ENCODE results near the gene TSPAN7. TPM values are rescaled to one million over a fixed set of nuclear protein-coding genes. Genes with fewer than 3 reads are reported as not detected.
A peak's percentile ranks its signal among the peaks of the same experiment; 100 is the strongest.

The TSPAN7 gene
- total RNA-seq, 1 experiment from 2014 or later = not detected

DNA sequence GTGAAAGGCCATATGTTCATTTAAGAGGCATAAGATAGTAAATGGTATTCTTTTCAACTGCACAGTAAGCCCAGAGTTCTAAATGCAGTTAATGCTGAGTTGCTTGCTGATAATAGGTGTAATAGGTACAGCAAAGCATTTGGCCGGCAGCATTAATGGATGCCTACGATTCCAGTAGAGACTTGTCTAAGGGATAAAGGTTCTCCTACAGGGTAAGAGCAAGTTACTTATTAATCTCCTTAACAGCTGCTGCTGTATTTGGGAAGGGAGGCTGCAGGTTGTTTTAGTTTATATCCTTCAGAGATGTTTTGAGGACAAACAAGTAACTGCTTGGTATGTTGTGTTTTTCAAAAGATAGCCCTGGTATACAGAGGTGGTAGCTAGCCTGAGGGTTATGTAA is 16.8 kb downstream of the TSPAN7 start:
- in situ Hi-C loops (cut with HindIII; ENCODE audit: low sequenced_read_pairs) = no loop called here
- no peak for DNase-seq (ENCODE audit: low spot score)

DNA sequence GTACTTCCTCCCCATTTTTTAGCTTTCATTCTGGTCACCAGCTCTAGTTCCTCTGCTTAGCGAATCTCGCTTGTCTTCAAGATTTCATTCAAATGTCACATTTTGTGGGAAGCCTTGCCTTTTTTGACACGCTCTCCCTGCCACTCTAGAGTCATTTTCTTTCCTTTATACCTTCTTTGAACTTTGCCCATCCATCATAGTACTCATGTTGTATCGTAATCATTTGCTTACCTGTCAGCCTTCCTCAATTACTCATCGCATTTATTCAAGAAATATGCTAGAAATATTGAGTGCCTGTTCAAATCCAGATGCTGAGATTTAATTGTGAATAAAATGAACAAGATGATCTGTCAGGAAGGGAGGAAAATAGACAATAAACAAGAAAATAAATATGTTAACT is 21.8 kb downstream of the TSPAN7 start:
- in situ Hi-C loops (cut with HindIII; ENCODE audit: low sequenced_read_pairs) = no loop called here
- no peak for DNase-seq (ENCODE audit: low spot score)

DNA sequence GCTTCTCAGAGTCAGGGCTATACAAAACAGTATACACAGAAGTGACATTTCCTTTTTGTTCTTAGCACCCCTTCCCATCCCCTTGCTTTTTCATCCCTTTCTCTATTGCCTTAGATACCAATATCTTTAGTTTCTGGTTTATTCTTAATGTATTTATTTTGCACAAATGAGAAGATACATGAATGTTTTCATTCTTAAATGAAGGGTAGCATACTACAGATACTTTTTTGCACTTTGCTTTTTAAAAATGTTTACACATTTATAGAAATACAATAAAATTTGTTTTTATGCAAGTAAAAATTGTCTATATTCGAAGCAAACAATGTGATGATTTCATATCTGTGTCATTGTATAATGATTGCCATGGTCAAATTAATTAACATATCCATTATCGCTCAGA is 33.1 kb downstream of the TSPAN7 start:
- no peak for DNase-seq (ENCODE audit: low spot score)
- in situ Hi-C loops (cut with HindIII; ENCODE audit: low sequenced_read_pairs) = no loop called here

DNA sequence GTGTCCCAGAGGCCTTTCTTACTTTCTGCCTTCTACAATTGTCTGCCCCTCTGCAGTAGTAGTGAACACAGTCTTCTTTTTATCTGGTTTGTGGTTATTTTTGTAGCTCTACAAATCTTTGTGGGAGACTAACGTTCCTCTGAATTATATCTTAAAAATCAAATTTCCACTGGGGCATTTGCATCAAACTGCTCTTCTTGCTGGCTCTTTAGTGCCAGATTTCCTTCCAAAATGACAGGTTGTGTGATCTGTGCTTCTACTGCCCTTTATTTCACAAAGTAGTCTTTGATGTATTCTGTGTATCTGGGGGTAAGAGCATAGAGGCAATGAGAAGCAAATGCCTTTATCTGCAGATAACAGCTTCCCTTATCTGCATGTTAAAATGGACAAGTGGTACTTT is 34.5 kb downstream of the TSPAN7 start:
- in situ Hi-C loops (cut with HindIII; ENCODE audit: low sequenced_read_pairs) = no loop called here
- no peak for DNase-seq (ENCODE audit: low spot score)

DNA sequence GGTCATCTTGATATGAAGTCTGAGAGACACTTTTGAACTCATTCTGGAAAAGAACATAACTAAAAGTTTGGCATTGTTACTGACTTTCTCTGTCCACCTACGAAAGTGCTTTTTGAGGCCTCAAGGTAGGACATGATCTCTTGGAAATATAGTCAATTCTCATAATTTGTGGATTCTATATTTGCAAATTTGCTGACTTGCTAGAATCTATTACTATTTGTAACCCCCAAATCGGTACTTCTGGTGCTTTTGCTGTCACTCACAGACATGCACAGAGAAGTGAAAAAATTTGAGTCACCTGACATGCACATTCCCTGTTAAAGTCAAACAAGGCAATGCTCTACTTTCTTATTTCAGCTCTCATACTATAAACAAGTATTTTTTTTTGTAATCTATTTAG is 35.6 kb downstream of the TSPAN7 start:
- in situ Hi-C loops (cut with HindIII; ENCODE audit: low sequenced_read_pairs) = no loop called here
- DNase-seq (ENCODE audit: low spot score) = no peak

DNA sequence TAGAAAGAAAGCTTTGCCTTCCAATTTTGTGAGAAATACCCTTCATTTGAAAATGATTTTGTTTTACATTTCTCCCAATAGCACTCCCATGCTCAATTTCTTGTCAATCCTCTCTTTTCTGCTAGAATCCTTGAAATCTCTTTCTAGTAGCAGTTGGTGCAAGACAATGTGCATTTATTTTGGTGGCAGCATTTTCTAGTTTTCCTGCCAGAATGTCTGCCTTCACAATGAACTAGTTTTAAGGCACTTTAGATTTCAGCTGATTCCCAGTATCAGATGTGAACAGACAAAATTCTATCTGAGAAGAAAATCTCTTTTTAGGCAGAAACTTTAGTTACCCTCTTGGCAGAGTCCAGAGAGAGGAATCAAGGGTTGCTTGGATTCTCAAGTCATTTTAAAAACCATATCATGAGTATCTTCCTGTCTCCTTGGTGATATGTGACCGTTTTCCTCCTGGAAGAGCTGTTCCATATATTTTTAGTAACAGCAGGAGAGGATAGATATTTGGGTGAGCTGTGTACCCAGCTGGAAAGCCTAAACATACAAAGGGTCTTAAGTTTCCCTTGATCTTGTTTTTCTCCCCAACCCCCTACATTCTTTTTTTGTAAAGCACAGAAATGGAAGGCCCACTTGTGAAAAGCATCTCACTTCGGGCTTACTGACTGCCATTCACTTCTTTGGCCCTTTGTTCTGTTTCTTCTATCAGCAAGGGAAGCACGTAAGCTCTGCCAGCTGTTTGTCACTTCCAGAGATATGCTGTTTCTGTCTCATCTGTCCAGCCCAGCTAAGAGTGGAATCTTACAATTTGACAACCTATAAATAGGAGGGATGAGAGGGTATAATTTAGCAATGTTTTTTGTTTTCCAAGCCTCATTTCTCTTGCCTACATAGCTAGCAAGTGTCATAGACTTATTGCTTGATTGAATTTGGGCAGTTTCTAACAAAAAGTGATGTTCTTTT is 38.7 kb downstream of the TSPAN7 start:
- peak; percentile 44 for DNase-seq (ENCODE audit: low spot score)
- in situ Hi-C loops (cut with HindIII; ENCODE audit: low sequenced_read_pairs) = no loop called here

DNA sequence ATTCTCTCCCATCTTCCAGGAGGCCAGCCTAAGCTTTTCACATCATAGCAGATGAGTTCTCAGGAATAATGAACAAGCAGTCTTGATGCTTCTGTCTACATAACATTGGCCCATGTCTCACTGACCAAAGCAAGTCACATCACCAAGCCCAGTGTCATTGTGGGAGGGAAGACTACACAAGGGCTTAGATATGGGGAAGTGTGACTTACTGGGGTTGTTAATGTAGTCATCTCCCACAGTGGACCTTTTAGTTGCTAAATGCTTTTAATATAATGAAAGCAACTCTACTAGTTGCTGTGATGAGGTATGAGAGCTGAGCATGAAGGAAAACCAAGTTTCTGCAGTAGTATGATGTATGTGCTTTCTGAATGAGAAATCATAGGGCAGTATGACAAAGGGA is 40.5 kb downstream of the TSPAN7 start:
- DNase-seq (ENCODE audit: low spot score) = no peak

DNA sequence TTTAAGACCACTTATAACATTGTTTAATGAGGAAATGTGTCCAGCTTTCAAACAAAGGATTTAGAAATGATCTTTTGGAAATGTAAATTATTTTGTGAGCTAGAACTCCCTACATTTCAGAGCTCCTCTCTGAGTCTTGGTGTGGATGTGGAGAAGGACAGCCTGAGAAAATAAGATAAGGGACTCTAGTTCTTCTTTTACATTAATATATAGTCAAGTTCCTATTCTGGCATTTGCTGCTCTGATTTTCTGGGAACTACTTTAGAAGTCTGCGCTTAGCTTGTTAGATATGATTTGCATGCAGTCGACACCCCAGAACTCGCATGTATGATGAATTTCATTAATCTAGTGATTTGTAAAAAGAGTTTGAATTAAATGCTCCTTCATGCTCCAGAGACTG is 45.5 kb downstream of the TSPAN7 start:
- in situ Hi-C loops (cut with HindIII; ENCODE audit: low sequenced_read_pairs) = no loop called here

More for the DNA sequence above, 40.5 kb downstream of the TSPAN7 start:
- in situ Hi-C loops (cut with HindIII; ENCODE audit: low sequenced_read_pairs) = no loop called here

DNA sequence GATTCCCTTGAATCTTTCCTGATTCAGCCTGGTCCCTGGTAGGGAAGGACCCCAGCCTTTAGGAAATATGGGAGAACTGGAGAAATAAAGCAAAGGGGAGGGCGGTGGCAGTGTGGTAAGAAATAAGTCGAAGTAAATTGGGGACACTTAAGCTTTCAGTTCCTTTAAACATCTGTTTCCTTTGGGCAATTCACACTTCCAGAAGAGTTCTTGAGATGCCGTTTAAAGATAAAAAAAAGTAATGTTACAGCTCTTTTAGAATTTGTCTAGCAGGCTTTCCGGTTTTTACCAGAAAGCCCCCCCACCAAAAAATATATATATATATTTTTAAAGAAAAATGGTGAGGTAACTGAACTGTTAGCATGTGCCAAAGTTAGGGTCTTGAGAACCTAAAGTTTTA is 46.6 kb downstream of the TSPAN7 start:
- in situ Hi-C loops (cut with HindIII; ENCODE audit: low sequenced_read_pairs) = no loop called here
- no peak for DNase-seq (ENCODE audit: low spot score)

More for the DNA sequence above, 45.5 kb downstream of the TSPAN7 start:
- DNase-seq (ENCODE audit: low spot score) = no peak

DNA sequence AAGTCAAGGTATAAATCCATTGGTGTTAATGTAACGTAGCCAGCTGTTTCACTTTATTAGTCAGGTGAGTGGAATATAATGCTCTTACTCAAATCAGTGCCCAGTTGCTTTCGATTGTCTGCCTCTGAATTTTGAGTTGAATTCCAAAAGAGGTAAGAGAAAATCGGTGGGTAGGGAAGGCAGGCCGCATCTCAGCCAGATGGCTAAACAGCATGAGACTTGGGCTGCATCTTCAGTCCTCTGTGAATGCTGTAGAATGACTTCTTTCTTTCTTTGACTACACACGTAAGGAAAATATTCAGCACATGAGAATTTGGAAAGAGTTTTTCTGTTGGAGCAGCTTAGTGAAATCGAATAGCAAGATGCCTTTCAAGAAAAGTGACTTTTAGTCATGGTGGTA is 49.5 kb downstream of the TSPAN7 start:
- DNase-seq (ENCODE audit: low spot score) = peak; percentile 77
- in situ Hi-C loops (cut with HindIII; ENCODE audit: low sequenced_read_pairs) = no loop called here

DNA sequence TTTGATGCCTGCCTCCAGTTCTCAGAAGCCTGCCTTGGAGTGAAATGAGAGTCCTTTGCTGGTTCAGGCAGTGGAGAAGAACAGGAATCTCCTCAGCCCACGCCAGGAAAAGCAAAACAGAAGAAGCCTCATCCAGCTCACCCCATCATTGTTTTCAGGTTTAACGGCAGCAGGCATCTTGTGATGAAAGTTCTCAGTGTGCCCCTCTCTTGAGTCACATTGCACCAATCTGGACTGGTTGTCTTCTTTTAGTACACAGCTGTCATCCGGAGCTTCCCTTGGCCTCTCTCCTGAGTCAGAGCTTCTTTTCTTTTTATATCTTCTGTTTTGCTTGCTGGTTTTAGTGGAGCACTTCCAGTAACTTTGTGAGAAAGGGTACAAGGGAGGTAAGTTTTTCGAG is 50.9 kb downstream of the TSPAN7 start:
- DNase-seq (ENCODE audit: low spot score) = no peak
- in situ Hi-C loops (cut with HindIII; ENCODE audit: low sequenced_read_pairs) = no loop called here

DNA sequence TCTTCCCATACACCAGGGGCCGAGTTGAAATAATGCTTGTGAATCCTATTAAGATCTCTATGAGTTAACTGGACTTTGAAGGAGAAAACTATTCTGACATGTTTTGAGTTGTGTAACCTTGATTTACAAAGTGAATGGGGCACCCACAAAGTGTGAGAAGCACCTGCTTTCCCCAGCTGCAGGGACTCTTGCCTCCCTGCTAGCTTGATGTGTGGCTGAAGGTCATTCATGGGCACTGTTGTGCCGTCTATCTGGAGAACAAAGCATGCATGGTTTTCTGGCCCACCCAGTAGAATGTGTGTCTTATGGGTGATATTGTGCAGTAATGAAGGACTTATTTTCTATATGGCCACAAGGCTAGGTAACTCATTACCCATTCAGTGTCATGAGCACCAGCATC is 53.1 kb downstream of the TSPAN7 start:
- in situ Hi-C loops (cut with HindIII; ENCODE audit: low sequenced_read_pairs) = no loop called here
- DNase-seq (ENCODE audit: low spot score) = no peak

DNA sequence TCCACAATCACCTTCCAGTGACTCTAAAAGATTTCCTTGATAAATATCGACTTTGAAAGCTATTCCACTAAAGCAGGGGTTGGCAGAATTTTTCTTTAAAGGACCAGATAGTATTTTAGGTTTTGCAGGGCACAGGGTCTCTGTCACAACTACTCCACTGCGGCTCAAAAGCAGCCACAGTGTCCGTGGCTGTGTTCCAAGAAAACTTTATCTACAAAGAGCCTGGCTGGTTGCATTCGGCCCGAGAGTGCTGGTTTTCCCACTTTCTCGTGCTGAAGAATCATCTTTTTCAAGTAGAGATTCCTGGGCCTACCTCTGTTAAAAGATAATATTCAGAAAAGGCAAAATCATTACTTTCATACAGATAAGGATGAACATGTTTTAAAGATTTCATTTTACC is 55.6 kb downstream of the TSPAN7 start:
- no peak for DNase-seq (ENCODE audit: low spot score)
- in situ Hi-C loops (cut with HindIII; ENCODE audit: low sequenced_read_pairs) = no loop called here

DNA sequence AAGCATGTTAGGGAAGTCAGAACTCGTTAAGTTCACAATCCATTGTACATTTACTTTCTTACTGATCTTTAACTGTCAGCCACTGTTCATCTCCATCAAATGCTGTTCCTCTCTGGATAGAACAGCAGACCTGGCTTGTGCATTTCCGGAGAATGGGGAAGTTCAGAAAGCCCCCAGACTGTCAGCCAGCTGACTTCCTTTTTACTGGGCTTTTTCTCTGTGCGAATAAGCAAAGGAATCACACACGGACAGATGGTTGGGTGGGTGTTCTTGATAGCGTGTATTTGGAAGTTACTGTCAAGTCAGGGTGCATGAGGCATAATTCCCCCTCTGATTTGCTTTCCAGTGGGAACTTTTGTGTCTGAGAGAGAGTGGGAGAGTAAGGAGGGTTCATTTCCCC is 56.8 kb downstream of the TSPAN7 start:
- in situ Hi-C loops (cut with HindIII; ENCODE audit: low sequenced_read_pairs) = no loop called here
- no peak for DNase-seq (ENCODE audit: low spot score)

DNA sequence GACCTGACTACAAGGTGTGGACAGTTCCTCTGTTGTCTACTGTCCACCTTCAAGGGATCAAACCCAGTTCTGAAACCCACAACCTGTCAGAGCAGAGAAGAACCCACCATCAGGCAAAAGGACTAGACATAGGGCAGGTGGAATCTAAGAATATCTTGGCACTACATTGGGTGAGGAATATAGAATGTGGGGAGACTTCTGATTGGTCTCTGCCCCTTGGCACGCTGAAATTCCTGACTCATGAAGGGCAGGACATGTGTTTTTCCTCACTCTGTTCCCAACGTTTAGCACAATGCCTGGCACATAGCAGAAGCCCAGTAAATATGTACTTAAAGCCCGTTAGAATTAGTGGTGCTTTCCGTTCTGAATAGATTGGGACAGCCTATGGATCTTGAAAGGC is 59.3 kb downstream of the TSPAN7 start:
- DNase-seq (ENCODE audit: low spot score) = no peak

DNA sequence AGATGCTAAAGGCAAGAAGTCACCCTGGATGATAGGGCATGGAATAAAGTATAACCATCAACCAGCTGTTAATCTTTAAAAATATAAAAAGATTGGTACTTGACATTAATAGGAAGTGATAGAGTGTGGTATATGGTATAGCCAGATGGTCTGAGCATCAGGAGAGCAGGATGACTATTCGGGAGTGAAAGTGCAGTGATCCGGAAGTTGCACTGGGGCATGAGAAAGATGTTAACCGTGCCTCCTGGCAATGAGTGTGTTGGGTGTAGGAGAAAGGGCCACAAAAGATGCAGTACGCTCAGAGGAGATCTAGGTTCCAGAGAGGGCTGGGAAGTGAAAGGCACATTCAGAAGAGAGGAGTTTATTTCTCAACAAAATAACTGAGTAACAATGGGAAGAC is 65.0 kb downstream of the TSPAN7 start:
- in situ Hi-C loops (cut with HindIII; ENCODE audit: low sequenced_read_pairs) = no loop called here
- peak; percentile 57 for DNase-seq (ENCODE audit: low spot score)

More for the DNA sequence above, 59.3 kb downstream of the TSPAN7 start:
- in situ Hi-C loops (cut with HindIII; ENCODE audit: low sequenced_read_pairs) = no loop called here

DNA sequence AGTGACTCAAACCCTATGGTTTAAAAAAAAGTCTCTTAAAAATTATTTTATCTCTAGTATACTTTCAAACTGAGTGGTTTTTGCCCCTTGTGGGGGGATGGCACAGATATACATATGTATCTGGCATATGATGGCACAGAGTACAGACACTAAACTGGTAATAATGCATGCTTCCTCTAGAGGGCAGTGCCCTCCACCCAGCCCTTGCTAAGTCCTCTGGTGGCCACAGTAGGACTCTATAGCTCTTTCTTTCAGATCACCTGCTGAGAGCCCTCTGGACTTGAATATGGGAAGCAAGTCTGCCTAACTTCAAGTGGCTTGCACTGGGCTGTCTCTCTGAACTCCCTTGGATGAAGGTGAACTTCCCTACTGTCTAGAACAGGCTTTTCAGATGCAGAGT is 66.3 kb downstream of the TSPAN7 start:
- DNase-seq (ENCODE audit: low spot score) = no peak
- in situ Hi-C loops (cut with HindIII; ENCODE audit: low sequenced_read_pairs) = no loop called here

DNA sequence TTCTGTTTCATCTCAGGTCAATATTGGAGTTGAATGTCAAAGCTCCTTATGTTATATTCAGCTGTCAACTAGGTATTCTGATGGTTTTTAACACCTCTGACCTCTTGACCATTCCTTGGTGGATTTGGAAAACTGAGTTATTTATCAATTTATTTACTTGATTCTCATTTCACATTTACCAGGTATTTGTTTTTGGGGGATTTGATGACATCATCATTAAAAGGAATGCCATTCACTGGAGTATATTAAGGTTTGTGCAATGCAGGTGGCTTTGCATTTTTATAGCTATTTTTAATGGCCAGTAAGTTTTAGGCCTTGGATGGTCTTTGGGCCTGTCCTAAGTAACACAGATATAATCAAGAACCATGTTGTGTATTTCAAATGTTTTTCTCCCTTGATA is 67.2 kb downstream of the TSPAN7 start:
- in situ Hi-C loops (cut with HindIII; ENCODE audit: low sequenced_read_pairs) = no loop called here
- DNase-seq (ENCODE audit: low spot score) = no peak

DNA sequence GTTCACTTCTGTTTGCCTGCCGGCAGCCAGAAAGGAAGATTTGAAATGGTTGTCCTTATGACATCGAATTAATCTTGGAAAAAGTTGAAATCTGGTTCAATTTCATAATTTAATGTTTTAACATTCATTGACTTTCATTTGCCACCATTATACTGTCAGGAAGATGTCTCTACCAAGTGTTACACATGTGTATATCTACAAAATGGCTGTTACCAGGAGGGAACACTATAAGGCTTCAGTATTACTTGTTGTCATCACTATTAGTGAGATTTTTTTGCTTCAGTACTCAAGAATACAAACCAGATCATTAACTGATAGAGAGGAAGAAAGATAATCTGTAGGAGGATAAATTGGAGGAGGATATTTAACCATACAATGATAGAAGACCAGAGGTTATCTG is 71.2 kb downstream of the TSPAN7 start:
- DNase-seq (ENCODE audit: low spot score) = no peak
- in situ Hi-C loops (cut with HindIII; ENCODE audit: low sequenced_read_pairs) = no loop called here

DNA sequence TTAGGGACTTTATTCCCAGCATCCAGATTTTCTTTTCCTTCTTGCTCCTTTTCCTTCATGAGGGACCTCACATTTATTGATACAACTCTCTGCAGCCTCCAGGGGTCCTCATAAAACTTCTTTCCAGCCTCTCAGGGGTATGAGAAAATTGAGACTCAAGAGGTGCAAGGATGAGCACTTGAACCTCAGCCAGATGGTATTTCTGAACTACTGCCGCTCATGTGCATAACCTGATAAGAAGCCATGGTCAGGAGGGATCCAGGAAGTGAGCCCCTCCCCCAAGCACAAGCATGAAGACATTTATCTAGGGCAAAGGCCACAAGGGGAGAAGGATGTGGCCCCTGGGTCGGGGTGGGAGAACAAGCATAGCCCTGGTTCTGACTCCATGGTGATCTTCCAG is 73.3 kb downstream of the TSPAN7 start:
- DNase-seq (ENCODE audit: low spot score) = no peak
- in situ Hi-C loops (cut with HindIII; ENCODE audit: low sequenced_read_pairs) = no loop called here

Data from G401 (cell line).